ENCODE measurements around the gene GAPVD1. TPM values are rescaled to one million over a fixed set of nuclear protein-coding genes. Genes with fewer than 3 reads are reported as not detected.
A peak's percentile ranks its signal among the peaks of the same experiment; 100 is the strongest.

Gene GAPVD1
- total RNA-seq, 1 experiment from 2014 or later: 53.1 TPM

- Histone ChIP-seq H3K9ac (ENCODE audit: low read length) (peak overlapping the region; percentile 77), H3K27me3 (ENCODE audit: insufficient read depth, low read length) (no peaks in the 10 kb centered on the region), H3K9me2 (ENCODE audit: insufficient read depth) (no peaks in the 10 kb centered on the region), H2AFZ (ENCODE audit: low read depth, low read length, poor library complexity, severe bottlenecking) (no peak overlapping the region), H3K9me3 (ENCODE audit: control insufficient read depth in 1 of 2, insufficient read depth in 1 of 2, low read depth in 1 of 2, low read length in 2 of 2) (no peaks in the 10 kb centered on the region), H3K4me1 (ENCODE audit: control insufficient read depth in 1 of 2, insufficient read depth in 2 of 2, low read length in 2 of 2) (peaks cover 27 to 44% of the 10 kb centered on the region in 2 experiments), H3K27ac (ENCODE audit: low read depth, low read length) (peak overlapping the region; percentile 84), H4K20me1 (ENCODE audit: insufficient read depth) (peaks cover 27% of the 10 kb centered on the region), H3K4me2 (ENCODE audit: low read length) (peak overlapping the region; percentile 78), H3K4me3 (replicated peaks in 1 of 2; ENCODE audit: low read depth in 1 of 2, low read length in 2 of 2) (peak overlapping the region; percentile 97 to 99), H3K79me2 (ENCODE audit: insufficient read depth, low read length) (peaks cover 47% of the 10 kb centered on the region), H3K36me3 (ENCODE audit: control insufficient read depth in 1 of 2, insufficient read depth in 2 of 2, low read length in 2 of 2) (peaks cover 31 to 35% of the 10 kb centered on the region in 2 experiments)
- RAD21 ChIA-PET (ENCODE audit: low non-redundant PET in 1 of 2, low total read pairs in 2 of 2, uncharacterized antibody in 2 of 2, unreplicated experiment in 2 of 2): no interaction called here
- intact Hi-C loops (cut with micrococcal nuclease): no loop called here
- ATAC-seq (peak; percentile 23), DNase-seq (ENCODE audit: low read depth, low spot score) (no peak)
- CTCF ChIA-PET: no interaction called here
- POLR2A ChIA-PET: interaction anchor here (0.6 to 5.3 kb wide), 36 partner anchors 7 to 1360 kb away, joined by 3 to 54 read pairs (median 5); partner anchors contain the start of genes ARPC5L, GAPVD1, NR6A1 and RABEPK
- TF ChIP-seq, protein P1, sequence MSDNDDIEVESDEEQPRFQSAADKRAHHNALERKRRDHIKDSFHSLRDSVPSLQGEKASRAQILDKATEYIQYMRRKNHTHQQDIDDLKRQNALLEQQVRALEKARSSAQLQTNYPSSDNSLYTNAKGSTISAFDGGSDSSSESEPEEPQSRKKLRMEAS (IDR thresholded peaks at IDR 0.05): no peak
- TF ChIP-seq, protein P2, sequence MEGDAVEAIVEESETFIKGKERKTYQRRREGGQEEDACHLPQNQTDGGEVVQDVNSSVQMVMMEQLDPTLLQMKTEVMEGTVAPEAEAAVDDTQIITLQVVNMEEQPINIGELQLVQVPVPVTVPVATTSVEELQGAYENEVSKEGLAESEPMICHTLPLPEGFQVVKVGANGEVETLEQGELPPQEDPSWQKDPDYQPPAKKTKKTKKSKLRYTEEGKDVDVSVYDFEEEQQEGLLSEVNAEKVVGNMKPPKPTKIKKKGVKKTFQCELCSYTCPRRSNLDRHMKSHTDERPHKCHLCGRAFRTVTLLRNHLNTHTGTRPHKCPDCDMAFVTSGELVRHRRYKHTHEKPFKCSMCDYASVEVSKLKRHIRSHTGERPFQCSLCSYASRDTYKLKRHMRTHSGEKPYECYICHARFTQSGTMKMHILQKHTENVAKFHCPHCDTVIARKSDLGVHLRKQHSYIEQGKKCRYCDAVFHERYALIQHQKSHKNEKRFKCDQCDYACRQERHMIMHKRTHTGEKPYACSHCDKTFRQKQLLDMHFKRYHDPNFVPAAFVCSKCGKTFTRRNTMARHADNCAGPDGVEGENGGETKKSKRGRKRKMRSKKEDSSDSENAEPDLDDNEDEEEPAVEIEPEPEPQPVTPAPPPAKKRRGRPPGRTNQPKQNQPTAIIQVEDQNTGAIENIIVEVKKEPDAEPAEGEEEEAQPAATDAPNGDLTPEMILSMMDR (IDR thresholded peaks at IDR 0.05 in 2 of 3, conservative IDR thresholded peaks at IDR 0.05 in 1 of 3; ENCODE audit: borderline replicate concordance in 1 of 3, insufficient read depth in 1 of 3, low read depth in 2 of 3, low read length in 2 of 3): no peak
- TF ChIP-seq SIN3A (IDR thresholded peaks at IDR 0.05; ENCODE audit: low read depth) (no peak), SRF (IDR thresholded peaks at IDR 0.05; ENCODE audit: low read depth) (no peak), RAD21 (IDR thresholded peaks at IDR 0.05; ENCODE audit: low read depth) (no peak), CEBPB (IDR thresholded peaks at IDR 0.05; ENCODE audit: low read depth) (no peak), EZH2 (IDR thresholded peaks at IDR 0.05) (no peak), SP1 (IDR thresholded peaks at IDR 0.05; ENCODE audit: low read depth) (no peak), REST (IDR thresholded peaks at IDR 0.05; ENCODE audit: low read depth) (no peak), TCF7L2 (IDR thresholded peaks at IDR 0.05; ENCODE audit: borderline replicate concordance, extremely low read depth, insufficient read depth, insufficient read length) (no peak), POLR2A (IDR thresholded peaks at IDR 0.05; ENCODE audit: borderline replicate concordance, extremely low read depth, insufficient read depth, insufficient read length) (no peak), CBX3 (IDR thresholded peaks at IDR 0.05; ENCODE audit: low read depth) (no peak), ELF1 (IDR thresholded peaks at IDR 0.05; ENCODE audit: borderline replicate concordance, low read depth) (no peak), POLR2AphosphoS5 (IDR thresholded peaks at IDR 0.05; ENCODE audit: low read depth, low read length) (no peak)
- TF ChIP-seq, protein P3, sequence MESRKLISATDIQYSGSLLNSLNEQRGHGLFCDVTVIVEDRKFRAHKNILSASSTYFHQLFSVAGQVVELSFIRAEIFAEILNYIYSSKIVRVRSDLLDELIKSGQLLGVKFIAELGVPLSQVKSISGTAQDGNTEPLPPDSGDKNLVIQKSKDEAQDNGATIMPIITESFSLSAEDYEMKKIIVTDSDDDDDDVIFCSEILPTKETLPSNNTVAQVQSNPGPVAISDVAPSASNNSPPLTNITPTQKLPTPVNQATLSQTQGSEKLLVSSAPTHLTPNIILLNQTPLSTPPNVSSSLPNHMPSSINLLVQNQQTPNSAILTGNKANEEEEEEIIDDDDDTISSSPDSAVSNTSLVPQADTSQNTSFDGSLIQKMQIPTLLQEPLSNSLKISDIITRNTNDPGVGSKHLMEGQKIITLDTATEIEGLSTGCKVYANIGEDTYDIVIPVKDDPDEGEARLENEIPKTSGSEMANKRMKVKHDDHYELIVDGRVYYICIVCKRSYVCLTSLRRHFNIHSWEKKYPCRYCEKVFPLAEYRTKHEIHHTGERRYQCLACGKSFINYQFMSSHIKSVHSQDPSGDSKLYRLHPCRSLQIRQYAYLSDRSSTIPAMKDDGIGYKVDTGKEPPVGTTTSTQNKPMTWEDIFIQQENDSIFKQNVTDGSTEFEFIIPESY (IDR thresholded peaks at IDR 0.05; ENCODE audit: extremely low read depth, insufficient replicate concordance, low read length): no peak
- BruUV-seq (replicated peaks): TSS peak; percentile 93
These were observed 19.5 kb upstream of the GAPVD1 start for GRCh38 chr9:125241863-125242739.
